Measurements from ENCODE around the gene EHMT1.

- TF ChIP-seq CTCF (IDR thresholded peaks at IDR 0.05) (no peak), POLR2AphosphoS5 (IDR thresholded peaks at IDR 0.05; ENCODE audit: low read depth, low read length) (no peak), MAX (IDR thresholded peaks at IDR 0.05; ENCODE audit: low read depth) (no peak), SMC3 (IDR thresholded peaks at IDR 0.05; ENCODE audit: low read depth, low read length) (no peak), USF2 (IDR thresholded peaks at IDR 0.05; ENCODE audit: borderline replicate concordance, low read depth, low read length) (no peak), RFX5 (IDR thresholded peaks at IDR 0.05; ENCODE audit: low read length) (no peak)
Observed at GRCh38 chr9:137614631-137615386, 4.0 kb upstream of the EHMT1 start.
